ENCODE data around the gene DPP9. TPM values are rescaled to one million over a fixed set of nuclear protein-coding genes. Genes with fewer than 3 reads are reported as not detected.

DPP9 gene
- polyA plus RNA-seq, 4 donors: 37.1 to 59.5 (median 43.3) TPM

DNA sequence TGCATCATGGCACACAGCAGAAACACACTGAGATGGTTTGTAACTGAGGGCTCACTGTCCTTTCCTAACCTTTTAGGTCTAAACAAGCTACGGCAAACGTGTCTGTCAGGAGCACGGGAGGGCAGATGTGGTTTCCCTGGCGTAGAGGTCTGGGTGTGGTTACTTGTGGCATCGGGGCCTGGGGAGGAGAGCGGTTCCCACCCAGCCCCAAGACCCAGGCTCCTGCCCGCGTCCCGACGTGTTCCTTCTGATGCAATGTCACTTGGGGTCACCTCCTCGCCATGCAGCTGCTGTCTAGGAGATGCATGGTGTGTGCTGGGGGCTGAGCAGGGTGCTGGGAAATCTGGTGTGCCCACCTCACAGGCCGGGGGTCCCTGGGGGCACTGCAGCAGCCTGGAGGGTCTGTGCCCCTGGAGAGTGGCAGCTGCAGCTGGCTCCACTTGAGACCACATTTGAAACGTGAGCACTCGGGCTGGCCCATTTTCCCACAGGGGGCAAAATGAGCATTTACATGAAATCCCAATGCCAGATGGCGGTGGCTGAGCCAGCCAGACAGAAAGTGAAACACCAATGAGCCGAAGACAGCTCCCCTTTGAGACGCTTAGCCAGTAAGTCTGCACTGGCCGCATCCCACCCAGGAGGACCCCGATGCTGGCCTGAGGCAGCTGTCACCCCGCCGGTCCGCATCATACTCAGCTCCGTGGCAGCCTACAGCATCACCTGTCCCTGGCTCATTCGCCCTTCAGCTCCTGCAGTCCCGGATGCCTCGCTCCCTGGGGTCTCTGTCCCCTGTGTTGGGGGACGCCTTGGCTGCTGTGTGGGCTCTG is 31.2 kb downstream of the DPP9 start:
- no peak overlapping the region for H3K4me3 ChIP-seq (ENCODE audit: low read depth in 1 of 3, low read length in 3 of 3)
- H3K9me3 ChIP-seq (ENCODE audit: control insufficient read depth in 2 of 2, insufficient read depth in 1 of 2, low read depth in 1 of 2, low read length in 1 of 2): no peaks in the 10 kb centered on the region
- H3K36me3 ChIP-seq (ENCODE audit: control insufficient read depth in 3 of 3, insufficient read depth in 2 of 3, low read depth in 1 of 3, low read length in 3 of 3): peaks cover 26 to 96% (median 48%) of the 10 kb centered on the region in 3 donors
- no peaks in the 10 kb centered on the region for H3K4me1 ChIP-seq (ENCODE audit: control insufficient read depth in 3 of 3, insufficient read depth in 2 of 3, low read depth in 1 of 3, low read length in 2 of 3)
- DNase-seq: no peak
- WGBS, 3 donors: 88 to 91% (median 91%) methylated on average over 27 of the region's 27 CpGs
- H3K27ac ChIP-seq (ENCODE audit: low read depth in 1 of 3, low read length in 2 of 3): no peak overlapping the region
- H3K27me3 ChIP-seq (ENCODE audit: control insufficient read depth in 3 of 3, insufficient read depth in 3 of 3, low read length in 3 of 3): no peaks in the 10 kb centered on the region
- FAIRE-seq: no peak

DNA sequence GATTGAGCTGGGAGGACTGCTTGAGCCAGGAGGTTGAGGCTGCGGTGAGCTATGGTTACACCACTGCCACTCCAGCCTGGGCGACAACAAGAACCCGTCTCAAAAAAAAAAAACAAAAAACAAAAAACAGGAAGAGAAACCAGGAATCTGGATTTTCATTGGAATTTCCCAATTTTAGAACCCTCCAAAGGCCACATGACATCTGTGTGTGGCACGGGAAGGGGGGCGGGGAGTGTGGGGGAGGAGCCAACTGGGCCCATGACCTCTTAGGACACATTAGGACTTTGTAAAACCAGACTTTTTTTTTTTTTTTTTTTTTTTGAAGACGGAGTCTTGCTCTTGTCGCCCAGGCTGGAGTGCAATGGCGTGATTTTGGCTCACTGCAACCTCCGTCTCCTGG is 32.3 kb downstream of the DPP9 start:
- Histone ChIP-seq H3K27me3 (ENCODE audit: control insufficient read depth in 3 of 3, insufficient read depth in 3 of 3, low read length in 3 of 3) (no peaks in the 10 kb centered on the region), H3K4me1 (ENCODE audit: control insufficient read depth in 3 of 3, insufficient read depth in 2 of 3, low read depth in 1 of 3, low read length in 2 of 3) (no peaks in the 10 kb centered on the region), H3K36me3 (ENCODE audit: control insufficient read depth in 3 of 3, insufficient read depth in 2 of 3, low read depth in 1 of 3, low read length in 3 of 3) (peaks cover 26 to 96% (median 46%) of the 10 kb centered on the region in 3 donors), H3K27ac (ENCODE audit: low read depth in 1 of 3, low read length in 2 of 3) (no peak overlapping the region), H3K9me3 (ENCODE audit: control insufficient read depth in 2 of 2, insufficient read depth in 1 of 2, low read depth in 1 of 2, low read length in 1 of 2) (no peaks in the 10 kb centered on the region), H3K4me3 (ENCODE audit: low read depth in 1 of 3, low read length in 3 of 3) (no peak overlapping the region)
- FAIRE-seq (no peak), DNase-seq (no peak)
- 89 to 94% (median 92%) methylated on average over 8 to 9 of the region's 9 CpGs for WGBS, 3 donors

DNA sequence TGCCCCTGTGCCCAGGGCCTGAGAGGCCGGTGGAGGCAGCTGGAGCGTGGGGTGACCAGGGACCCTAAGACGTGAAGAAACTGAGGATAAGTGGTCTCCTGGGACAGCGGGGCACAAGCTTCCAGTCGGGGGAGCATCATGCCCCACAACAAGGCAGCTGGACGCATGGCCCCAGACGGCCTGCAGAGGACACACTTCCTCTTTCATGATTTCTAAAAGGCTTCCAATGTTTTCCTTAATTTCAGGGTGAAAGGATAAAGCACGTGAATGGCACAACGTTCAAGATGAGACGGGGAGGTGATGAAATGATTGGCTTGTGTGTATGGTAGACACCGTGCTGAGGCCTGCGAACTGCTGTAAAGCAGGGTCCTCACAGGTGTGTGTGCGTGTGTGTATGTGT is 33.3 kb downstream of the DPP9 start:
- 84 to 89% (median 88%) methylated on average over 13 of the region's 13 CpGs for WGBS, 3 donors
- Histone ChIP-seq H3K9me3 (ENCODE audit: control insufficient read depth in 2 of 2, insufficient read depth in 1 of 2, low read depth in 1 of 2, low read length in 1 of 2) (no peaks in the 10 kb centered on the region), H3K36me3 (ENCODE audit: control insufficient read depth in 3 of 3, insufficient read depth in 2 of 3, low read depth in 1 of 3, low read length in 3 of 3) (peaks cover 25 to 96% (median 45%) of the 10 kb centered on the region in 3 donors), H3K27me3 (ENCODE audit: control insufficient read depth in 3 of 3, insufficient read depth in 3 of 3, low read length in 3 of 3) (no peaks in the 10 kb centered on the region), H3K27ac (ENCODE audit: low read depth in 1 of 3, low read length in 2 of 3) (no peak overlapping the region), H3K4me1 (ENCODE audit: control insufficient read depth in 3 of 3, insufficient read depth in 2 of 3, low read depth in 1 of 3, low read length in 2 of 3) (no peaks in the 10 kb centered on the region), H3K4me3 (ENCODE audit: low read depth in 1 of 3, low read length in 3 of 3) (no peak overlapping the region)
- FAIRE-seq (no peak), DNase-seq (no peak)

DNA sequence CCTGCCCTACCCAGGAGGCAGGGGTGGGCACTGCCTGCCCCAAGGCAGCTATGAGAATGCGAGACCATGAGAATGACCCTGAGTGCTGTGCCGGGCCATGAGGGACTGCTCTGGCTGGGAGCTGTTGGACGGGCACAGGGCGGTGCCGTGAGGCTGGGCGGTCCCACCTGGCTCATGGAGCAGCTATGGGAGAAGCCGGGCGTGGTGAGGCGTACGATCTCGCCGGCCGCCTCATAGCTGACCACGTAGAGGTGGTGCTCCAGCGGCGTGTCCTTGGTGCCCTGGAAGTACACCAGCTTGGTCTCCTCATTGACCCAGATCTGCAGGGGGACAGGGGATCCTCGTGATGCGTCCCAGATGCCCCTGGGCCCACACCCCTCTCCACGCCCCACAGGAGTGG is 34.2 kb downstream of the DPP9 start:
- Histone ChIP-seq H3K4me3 (ENCODE audit: low read depth in 1 of 3, low read length in 3 of 3) (no peak overlapping the region), H3K9me3 (ENCODE audit: control insufficient read depth in 2 of 2, insufficient read depth in 1 of 2, low read depth in 1 of 2, low read length in 1 of 2) (no peaks in the 10 kb centered on the region), H3K27ac (ENCODE audit: low read depth in 1 of 3, low read length in 2 of 3) (no peak overlapping the region), H3K27me3 (ENCODE audit: control insufficient read depth in 3 of 3, insufficient read depth in 3 of 3, low read length in 3 of 3) (no peaks in the 10 kb centered on the region), H3K4me1 (ENCODE audit: control insufficient read depth in 3 of 3, insufficient read depth in 2 of 3, low read depth in 1 of 3, low read length in 2 of 3) (no peaks in the 10 kb centered on the region), H3K36me3 (ENCODE audit: control insufficient read depth in 3 of 3, insufficient read depth in 2 of 3, low read depth in 1 of 3, low read length in 3 of 3) (peaks cover 30 to 96% (median 38%) of the 10 kb centered on the region in 3 donors)
- 94 to 97% (median 96%) methylated on average over 19 of the region's 19 CpGs for WGBS, 3 donors
- DNase-seq (no peak), FAIRE-seq (no peak)

DNA sequence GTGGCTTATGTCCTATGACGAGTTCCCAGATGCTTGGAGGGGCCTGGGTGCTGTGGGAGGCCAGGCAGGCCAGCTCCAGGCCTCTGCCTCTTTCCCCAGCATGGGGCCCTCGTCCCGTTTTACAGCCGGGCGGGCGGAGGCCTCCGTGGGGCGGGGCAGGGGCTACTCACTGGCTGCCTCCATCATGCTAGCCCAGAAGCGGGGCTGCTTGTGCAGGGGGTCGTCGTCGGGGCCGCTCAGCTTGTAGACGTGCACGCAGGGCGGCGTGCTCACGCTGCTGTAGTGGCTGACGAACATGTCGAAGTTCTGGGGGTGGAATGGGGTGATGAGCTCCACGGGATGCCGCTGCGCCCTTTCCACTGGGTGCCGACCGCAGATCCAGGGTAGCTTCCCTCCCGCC is 35.1 kb downstream of the DPP9 start:
- 88 to 92% (median 91%) methylated on average over 24 to 26 of the region's 26 CpGs for WGBS, 3 donors
- H3K9me3 ChIP-seq (ENCODE audit: control insufficient read depth in 2 of 2, insufficient read depth in 1 of 2, low read depth in 1 of 2, low read length in 1 of 2): no peaks in the 10 kb centered on the region
- peaks cover 26 to 96% (median 34%) of the 10 kb centered on the region in 3 donors for H3K36me3 ChIP-seq (ENCODE audit: control insufficient read depth in 3 of 3, insufficient read depth in 2 of 3, low read depth in 1 of 3, low read length in 3 of 3)
- H3K4me1 ChIP-seq (ENCODE audit: control insufficient read depth in 3 of 3, insufficient read depth in 2 of 3, low read depth in 1 of 3, low read length in 2 of 3): no peaks in the 10 kb centered on the region
- DNase-seq (no peak), FAIRE-seq (no peak)
- H3K27me3 ChIP-seq (ENCODE audit: control insufficient read depth in 3 of 3, insufficient read depth in 3 of 3, low read length in 3 of 3): no peaks in the 10 kb centered on the region
- H3K27ac ChIP-seq (ENCODE audit: low read depth in 1 of 3, low read length in 2 of 3): no peak overlapping the region
- no peak overlapping the region for H3K4me3 ChIP-seq (ENCODE audit: low read depth in 1 of 3, low read length in 3 of 3)

DNA sequence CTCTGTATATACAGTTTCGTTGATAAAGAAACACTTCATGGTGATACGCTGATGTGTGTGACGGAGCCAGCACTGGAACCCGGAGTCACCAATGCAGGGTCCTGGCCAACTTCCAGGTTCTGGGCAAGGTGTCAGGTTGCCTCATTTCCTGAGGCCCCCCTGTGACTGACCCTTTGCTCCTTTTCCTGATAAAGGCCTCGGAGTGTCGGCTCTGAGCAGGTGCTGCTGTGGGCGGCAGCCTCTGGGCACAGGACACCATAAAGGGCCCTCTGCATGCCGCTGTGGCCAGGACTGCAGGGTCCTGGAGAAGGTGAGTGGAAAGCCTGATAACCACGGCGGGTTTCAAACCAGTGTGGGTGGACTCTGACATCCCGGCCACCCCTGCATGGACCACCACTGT is 36.2 kb downstream of the DPP9 start:
- WGBS, 3 donors: 84 to 86% (median 84%) methylated on average over 11 of the region's 11 CpGs
- FAIRE-seq: no peak
- DNase-seq: no peak

DNA sequence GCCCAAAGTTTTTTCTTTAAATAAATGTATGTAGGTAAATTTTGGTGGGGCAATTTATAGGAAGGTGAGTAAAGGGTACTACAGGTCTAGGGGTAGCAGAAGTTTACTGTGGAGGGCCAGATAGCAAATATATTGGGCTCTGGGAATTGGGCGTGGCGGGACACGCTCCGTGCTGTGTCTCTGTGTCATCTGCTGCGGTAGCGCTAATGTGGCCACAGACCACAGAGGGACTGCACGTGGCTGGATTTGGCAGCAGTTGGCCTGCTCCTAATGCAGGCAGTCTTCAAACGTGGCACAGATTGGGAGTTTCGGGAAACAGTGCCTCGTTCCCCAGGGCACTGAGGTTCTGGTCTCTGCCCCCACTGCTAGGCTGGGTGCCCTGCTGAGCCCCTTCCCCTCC is 36.9 kb downstream of the DPP9 start:
- Histone ChIP-seq H3K27me3 (ENCODE audit: control insufficient read depth in 3 of 3, insufficient read depth in 3 of 3, low read length in 3 of 3) (no peaks in the 10 kb centered on the region), H3K36me3 (ENCODE audit: control insufficient read depth in 3 of 3, insufficient read depth in 2 of 3, low read depth in 1 of 3, low read length in 3 of 3) (peaks cover 20 to 97% (median 31%) of the 10 kb centered on the region in 3 donors), H3K27ac (ENCODE audit: low read depth in 1 of 3, low read length in 2 of 3) (no peak overlapping the region), H3K9me3 (ENCODE audit: control insufficient read depth in 2 of 2, insufficient read depth in 1 of 2, low read depth in 1 of 2, low read length in 1 of 2) (no peaks in the 10 kb centered on the region), H3K4me1 (ENCODE audit: control insufficient read depth in 3 of 3, insufficient read depth in 2 of 3, low read depth in 1 of 3, low read length in 2 of 3) (no peaks in the 10 kb centered on the region), H3K4me3 (ENCODE audit: low read depth in 1 of 3, low read length in 3 of 3) (no peak overlapping the region)
- 91 to 97% (median 96%) methylated on average over 10 of the region's 10 CpGs for WGBS, 3 donors
- FAIRE-seq (no peak), DNase-seq (no peak)

More for the DNA sequence above, 36.2 kb downstream of the DPP9 start:
- Histone ChIP-seq H3K4me1 (ENCODE audit: control insufficient read depth in 3 of 3, insufficient read depth in 2 of 3, low read depth in 1 of 3, low read length in 2 of 3) (no peaks in the 10 kb centered on the region), H3K9me3 (ENCODE audit: control insufficient read depth in 2 of 2, insufficient read depth in 1 of 2, low read depth in 1 of 2, low read length in 1 of 2) (no peaks in the 10 kb centered on the region), H3K27ac (ENCODE audit: low read depth in 1 of 3, low read length in 2 of 3) (no peak overlapping the region), H3K27me3 (ENCODE audit: control insufficient read depth in 3 of 3, insufficient read depth in 3 of 3, low read length in 3 of 3) (no peaks in the 10 kb centered on the region), H3K36me3 (ENCODE audit: control insufficient read depth in 3 of 3, insufficient read depth in 2 of 3, low read depth in 1 of 3, low read length in 3 of 3) (peaks cover 23 to 96% (median 33%) of the 10 kb centered on the region in 3 donors), H3K4me3 (ENCODE audit: low read depth in 1 of 3, low read length in 3 of 3) (no peak overlapping the region)

DNA sequence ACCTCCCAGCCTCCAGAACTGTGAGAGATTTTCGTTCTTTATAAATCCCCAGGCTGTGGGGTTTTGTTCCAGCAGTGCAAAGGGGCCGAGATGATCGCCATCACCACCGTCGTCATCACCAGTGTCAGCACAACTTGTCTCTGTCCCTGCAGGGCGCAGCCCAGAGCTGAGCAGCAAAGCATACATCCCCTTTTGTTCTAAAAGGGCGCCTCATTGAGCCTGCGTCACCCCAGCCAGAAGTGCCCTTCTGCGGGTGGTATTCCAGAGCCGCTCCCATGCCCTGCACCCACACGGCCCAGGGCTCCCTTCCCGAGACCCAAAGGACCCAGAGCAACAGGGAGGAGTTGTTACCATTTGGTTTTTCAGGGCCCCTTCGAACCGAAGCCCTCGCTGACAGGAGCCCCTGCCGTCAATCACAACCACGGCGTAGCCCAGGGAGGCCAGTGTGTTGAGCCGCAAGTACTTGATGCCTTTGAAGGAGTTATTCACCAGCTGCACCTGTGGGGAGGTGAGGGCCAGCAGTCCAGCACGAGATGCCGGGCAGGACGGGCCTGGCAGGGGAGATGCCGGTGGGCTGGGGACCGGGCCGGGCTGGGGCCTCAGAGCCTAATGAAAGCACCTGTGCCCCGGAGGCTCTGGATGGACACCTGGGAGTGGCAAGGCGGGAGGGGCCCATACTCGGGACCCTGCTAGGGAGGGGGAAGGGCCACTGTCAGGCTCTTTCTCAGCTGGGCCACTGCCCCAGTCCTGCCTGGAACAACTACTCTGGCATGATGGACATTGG is 39.1 kb downstream of the DPP9 start:
- DNase-seq (no peak), FAIRE-seq (no peak)
- Histone ChIP-seq H3K4me1 (ENCODE audit: control insufficient read depth in 3 of 3, insufficient read depth in 2 of 3, low read depth in 1 of 3, low read length in 2 of 3) (no peaks in the 10 kb centered on the region), H3K36me3 (ENCODE audit: control insufficient read depth in 3 of 3, insufficient read depth in 2 of 3, low read depth in 1 of 3, low read length in 3 of 3) (peaks cover 18 to 97% (median 21%) of the 10 kb centered on the region in 3 donors), H3K4me3 (ENCODE audit: low read depth in 1 of 3, low read length in 3 of 3) (no peak overlapping the region), H3K27me3 (ENCODE audit: control insufficient read depth in 3 of 3, insufficient read depth in 3 of 3, low read length in 3 of 3) (no peaks in the 10 kb centered on the region), H3K9me3 (ENCODE audit: control insufficient read depth in 2 of 2, insufficient read depth in 1 of 2, low read depth in 1 of 2, low read length in 1 of 2) (no peaks in the 10 kb centered on the region), H3K27ac (ENCODE audit: low read depth in 1 of 3, low read length in 2 of 3) (no peak overlapping the region)
- 90 to 93% (median 93%) methylated on average over 28 of the region's 28 CpGs for WGBS, 3 donors
